Effector CD8-positive, alpha-beta T cell (primary cell): Measurements from ENCODE around the gene VCAM1.
A peak's percentile ranks its signal among the peaks of the same experiment; 100 is the strongest.

ENCODE experiments used
- DNase-seq: peaks from one replicate; lab custom pipeline; 2025; lab: John Stamatoyannopoulos, UW
- total RNA-seq, 4 experiments: gene quantifications; one replicate each; lab custom pipeline; 2026; lab: John Stamatoyannopoulos, UW

Gene VCAM1
- total RNA-seq = 1.9 to 12.5 (median 4.8) reads per million in 4 experiments

DNA sequence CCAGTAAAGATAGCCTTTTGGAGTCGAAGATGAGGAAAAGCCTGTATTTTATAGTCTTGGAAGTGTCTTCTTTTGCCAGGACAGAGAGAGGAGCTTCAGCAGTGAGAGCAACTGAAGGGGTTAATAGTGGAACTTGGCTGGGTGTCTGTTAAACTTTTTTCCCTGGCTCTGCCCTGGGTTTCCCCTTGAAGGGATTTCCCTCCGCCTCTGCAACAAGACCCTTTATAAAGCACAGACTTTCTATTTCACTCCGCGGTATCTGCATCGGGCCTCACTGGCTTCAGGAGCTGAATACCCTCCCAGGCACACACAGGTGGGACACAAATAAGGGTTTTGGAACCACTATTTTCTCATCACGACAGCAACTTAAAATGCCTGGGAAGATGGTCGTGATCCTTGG lies at the start of gene VCAM1:
VCAM1 (plus strand) TSS at position 253 of the 400 bp plus-strand sequence; CDS start at position 372, 119 bp downstream.
- DNase-seq = no peak

- no peak for DNase-seq
Observed at GRCh38 chr1:100670083-100670482, 49.5 kb upstream of the VCAM1 start.

- no peak for DNase-seq
Observed at GRCh38 chr1:100671601-100672000, 47.9 kb upstream of the VCAM1 start.

GRCh38 chr1:100683448-100684349 lies 35.8 kb upstream of the VCAM1 start:
- no peak for DNase-seq

DNA sequence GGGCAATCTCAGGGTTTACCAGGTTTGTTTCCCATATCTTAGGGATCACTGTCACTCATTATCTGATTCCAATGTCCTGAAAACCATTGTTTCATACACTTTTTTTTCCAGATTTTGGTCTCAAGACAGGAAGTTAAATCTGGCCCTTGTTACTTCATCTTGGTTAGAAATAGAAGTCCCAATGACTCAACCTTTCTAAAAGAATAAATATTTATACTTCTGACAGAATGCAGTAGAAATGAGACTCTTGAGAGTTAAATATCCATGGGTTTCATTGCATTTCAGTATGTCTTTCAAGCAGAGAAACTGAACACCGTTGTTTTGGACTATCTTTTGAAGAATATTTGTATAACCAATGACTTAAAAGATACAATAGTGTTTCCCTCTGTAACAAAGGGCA lies 19.8 kb upstream of the VCAM1 start:
- DNase-seq = no peak

GRCh38 chr1:100700586-100700985 lies 19.0 kb upstream of the VCAM1 start:
- no peak for DNase-seq

GRCh38 chr1:100703052-100703451 lies 16.5 kb upstream of the VCAM1 start:
- DNase-seq = no peak

DNA sequence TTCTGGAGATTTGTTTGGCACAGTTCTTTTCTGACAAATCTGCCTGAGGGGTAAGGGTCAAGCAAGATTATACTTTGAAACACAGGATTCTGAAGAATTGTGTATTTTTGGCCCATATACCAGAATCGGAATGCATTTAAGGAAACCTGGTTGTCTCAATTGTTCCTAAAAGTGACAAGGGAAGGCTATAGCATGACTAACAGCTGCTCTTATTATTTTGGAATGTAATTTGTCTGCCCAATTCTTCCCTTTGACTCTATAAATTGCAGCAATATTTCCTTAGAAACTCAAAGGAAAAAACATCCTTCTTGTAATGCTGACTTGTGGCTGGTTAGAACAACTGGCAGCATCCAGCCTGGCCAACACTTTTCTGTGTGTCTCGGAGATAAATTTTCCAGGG lies 15.8 kb upstream of the VCAM1 start:
- DNase-seq = no peak

- DNase-seq = no peak
Observed at GRCh38 chr1:100704473-100704872, 15.1 kb upstream of the VCAM1 start.

GRCh38 chr1:100706296-100706695 lies 13.2 kb upstream of the VCAM1 start:
- no peak for DNase-seq

DNA sequence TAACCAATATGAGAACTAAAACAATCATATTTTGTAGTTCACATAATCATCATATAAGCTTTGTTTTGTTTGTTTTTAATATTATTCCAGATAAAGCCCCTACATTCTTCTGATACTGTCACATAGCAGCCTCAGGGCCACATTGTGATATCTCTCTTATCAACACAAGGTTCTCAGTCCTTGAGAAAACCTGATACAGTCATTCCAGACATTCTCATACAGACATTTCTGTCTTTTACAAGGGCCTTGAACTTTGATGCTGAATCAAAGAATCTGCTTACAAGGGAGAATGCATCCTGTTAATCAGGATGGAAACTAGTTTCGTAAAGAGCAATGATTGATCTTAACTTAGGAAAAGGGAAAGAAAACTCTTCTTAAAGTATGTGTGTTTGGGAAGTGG lies 12.7 kb upstream of the VCAM1 start:
- DNase-seq = no peak

GRCh38 chr1:100708476-100709062 lies 11.0 kb upstream of the VCAM1 start:
- no peak for DNase-seq

DNA sequence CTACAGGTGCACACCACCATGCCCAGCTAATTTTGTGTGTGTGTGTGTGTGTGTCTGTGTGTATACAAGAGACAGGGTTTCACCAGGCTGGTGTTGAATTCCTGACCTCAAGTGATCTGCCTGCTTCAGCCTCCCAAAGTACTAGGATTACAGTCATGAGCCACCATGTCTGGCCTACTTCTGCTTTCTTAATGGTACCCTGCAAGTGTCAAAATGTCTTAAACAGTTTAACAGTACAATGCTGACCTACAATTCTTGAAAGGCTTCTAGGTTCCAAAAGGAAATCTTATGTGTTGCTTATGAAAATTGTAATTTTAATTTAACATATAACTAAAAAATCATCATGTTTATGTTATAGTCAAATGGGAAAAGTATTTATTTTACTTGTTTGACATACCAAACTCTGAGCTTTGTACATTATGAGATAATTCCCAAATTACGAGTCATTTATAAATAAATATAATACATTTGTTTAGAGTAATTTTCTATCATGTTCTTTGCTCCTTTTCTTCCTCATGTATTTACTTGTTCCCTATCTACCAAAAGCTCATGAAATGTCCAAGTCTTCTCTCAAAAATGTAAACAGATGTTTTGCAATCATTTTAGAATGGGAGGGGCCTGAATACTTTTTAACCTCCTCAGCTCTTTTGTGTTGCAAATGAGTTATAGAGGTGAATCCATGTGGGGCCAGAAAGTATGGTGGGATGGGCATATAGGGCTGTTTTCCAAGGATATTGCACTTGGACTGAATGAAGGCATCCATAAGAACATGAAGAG lies 8.4 kb upstream of the VCAM1 start:
- no peak for DNase-seq

DNA sequence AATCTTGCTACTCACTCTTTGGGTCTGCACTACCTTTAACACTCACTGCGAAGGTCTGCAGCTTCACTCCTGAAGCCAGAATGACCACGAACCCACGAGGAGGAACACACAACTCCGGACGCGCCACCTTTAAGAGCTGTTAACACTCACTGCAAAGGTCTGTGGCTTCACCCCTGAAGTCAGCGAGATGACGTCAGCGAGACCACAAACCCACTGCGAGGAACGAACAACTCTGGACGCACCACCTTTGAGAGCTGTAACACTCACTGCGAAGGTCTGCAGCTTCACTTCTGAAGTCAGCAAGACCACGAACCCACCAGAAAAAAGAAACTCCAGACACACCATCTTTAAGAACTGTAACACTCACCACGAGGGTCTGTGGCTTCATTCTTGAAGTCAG lies 6.5 kb upstream of the VCAM1 start:
- DNase-seq = peak; percentile 13

DNA sequence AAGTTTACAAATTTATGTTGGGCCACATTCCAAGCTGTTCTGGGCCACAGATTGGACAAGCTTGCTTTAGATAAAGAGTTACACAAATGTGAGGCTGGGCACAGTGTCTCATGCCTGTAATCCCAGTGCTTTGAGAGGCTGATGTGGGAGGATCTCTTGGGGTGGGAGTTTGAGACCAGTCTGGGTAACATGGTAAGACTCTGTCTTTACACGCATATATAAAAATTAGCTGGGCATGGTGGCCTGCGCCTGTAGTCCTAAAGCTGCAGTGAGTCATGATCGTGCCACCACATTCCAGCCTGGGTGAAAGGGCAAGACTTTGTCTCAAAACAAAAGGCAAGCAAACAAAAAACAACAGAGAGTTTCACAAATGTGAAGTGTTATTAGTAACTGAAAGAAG lies 5.9 kb upstream of the VCAM1 start:
- DNase-seq = no peak

DNA sequence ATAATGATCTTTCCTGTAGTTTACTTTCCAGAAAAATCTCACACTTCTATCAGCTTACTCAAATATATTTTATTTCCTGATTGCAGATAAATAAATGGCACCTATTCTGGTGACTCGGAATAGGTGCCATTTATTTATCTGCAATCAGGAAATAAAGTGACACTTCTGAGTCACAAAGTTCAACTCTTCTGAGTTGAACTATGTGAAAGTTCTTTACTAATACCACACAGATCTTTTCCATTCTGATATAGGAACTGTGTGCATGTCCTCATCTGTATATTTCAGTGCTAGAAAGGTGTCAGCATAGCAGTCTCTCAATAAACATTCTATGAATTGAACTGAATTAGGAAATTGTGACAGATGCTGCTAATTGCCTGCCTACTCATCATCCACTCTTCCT lies 4.9 kb upstream of the VCAM1 start:
- no peak for DNase-seq

DNA sequence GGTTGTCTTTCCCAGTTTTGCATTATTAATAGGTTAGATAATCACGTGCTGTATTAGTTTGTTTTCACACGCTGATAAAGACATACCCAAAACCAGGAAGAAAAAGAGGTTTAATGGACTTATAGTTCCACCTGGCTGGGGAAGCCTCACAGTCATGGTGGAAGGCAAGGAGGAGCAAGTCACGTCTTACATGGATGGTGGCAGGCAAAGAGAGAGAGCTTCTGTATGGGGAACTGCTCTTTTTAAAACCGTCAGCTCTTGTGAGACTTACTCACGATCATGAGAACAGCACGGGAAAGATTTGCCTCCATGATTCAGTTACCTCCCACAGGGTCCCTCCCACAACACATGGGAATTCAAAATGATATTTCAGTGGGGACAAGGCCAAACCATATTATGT lies 2.3 kb upstream of the VCAM1 start:
- no peak for DNase-seq

- DNase-seq = no peak
Observed at GRCh38 chr1:100718581-100718980, 961 bp upstream of the VCAM1 start.

DNA sequence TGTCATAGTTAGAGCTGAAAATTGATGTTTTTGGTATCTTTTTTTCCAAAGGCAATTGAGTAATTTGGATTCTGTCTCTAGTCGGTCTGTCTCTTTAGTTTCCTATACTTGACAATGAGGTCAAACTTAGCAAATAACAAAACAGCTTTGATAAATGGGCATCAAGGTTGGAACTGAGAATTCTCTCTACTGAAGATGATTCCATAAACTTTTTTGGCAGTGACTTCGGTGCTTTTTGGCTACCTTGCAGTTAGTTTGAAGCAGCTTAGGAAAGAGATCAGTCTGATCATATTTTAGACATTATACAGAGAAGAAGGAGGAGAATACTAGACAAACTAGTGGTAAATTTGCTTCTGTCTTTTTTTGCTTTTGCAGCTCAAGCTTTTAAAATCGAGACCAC lies 559 bp downstream of the VCAM1 start:
- no peak for DNase-seq

DNA sequence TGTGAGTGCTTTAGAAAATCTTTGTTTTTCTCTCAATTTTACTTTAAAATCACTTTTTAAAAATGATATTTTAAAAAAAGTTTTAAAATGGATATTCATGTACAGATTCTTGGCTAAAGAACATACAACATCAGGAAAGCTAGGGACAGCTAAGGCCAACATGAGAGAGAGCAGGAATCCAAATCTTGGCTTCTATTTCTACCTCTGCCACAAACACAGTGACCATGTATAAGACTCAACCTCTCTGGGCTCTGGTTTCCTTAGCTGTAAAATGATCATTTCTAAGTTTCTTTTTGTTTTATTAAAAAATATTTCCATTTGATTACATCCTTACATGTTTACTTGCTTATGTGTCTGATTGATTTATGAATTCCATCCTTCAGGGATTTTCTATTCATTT lies 1.2 kb downstream of the VCAM1 start:
- no peak for DNase-seq

DNA sequence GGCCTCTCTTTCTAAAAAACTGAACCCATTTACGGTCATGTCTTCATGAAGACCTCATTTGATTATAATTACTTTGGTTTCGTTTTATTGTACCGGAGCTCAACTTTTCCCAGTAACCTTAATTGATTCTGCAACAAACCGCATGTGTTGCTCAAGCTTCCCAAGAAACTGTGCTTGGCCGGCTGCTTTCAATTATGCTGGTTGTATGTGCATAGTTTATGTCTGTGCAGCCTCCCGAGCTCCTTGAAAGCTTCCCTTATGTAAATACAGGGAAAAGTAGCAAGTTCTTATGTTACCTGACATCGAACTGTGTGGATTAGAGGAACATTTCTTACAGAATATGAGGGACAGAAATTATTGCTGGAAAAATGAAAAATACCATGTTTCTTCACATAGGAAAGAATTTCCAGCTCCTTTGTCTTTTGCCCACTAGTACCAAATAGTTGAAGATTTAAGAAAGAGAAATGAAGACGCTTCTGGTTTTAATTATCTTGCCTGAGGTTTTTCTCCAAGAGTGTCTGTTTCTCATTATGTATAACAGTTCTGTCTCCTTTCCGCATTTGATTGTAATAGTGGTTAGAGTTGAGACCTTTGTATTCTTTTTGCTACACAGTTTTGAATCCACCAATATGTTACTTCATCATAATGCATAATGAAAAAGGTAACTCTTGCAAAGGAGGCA lies 2.1 kb downstream of the VCAM1 start:
- no peak for DNase-seq

DNA sequence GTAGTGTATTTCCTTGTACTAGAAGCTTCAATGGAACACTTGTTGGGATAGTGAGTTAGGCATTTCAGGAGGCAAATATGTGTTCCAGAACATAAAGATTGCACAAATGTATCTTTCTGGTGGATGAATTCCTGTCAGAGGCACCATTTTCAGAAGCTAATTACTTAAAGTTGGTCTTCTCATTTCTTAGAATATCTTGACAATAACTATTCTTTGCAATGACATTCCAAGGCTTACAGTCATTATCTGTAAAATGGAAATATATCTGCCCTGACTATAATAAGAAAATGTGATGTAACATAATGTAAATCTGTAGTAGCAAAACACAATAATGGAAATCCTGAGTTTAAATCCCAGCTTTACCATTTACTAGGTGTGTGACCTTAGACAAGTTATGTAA lies 2.7 kb downstream of the VCAM1 start:
- DNase-seq = no peak
